Stimulated activated CD4-positive, alpha-beta T cell treated with anti-CD3 and anti-CD28 coated beads, Interleukin-15, amount 100 ng/mL, for 48 hours (primary cell): ENCODE measurements around the gene CMTM7.
A peak's percentile ranks its signal among the peaks of the same experiment; 100 is the strongest.

ENCODE experiments used
- DNase-seq, 2 donors: peaks; one replicate each; pipeline ENCODE4 v3.0.0-alpha.2; 2020; ENCODE audit warnings: low read depth in 2 of 2

CMTM7 gene, protein sequence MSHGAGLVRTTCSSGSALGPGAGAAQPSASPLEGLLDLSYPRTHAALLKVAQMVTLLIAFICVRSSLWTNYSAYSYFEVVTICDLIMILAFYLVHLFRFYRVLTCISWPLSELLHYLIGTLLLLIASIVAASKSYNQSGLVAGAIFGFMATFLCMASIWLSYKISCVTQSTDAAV

DNA sequence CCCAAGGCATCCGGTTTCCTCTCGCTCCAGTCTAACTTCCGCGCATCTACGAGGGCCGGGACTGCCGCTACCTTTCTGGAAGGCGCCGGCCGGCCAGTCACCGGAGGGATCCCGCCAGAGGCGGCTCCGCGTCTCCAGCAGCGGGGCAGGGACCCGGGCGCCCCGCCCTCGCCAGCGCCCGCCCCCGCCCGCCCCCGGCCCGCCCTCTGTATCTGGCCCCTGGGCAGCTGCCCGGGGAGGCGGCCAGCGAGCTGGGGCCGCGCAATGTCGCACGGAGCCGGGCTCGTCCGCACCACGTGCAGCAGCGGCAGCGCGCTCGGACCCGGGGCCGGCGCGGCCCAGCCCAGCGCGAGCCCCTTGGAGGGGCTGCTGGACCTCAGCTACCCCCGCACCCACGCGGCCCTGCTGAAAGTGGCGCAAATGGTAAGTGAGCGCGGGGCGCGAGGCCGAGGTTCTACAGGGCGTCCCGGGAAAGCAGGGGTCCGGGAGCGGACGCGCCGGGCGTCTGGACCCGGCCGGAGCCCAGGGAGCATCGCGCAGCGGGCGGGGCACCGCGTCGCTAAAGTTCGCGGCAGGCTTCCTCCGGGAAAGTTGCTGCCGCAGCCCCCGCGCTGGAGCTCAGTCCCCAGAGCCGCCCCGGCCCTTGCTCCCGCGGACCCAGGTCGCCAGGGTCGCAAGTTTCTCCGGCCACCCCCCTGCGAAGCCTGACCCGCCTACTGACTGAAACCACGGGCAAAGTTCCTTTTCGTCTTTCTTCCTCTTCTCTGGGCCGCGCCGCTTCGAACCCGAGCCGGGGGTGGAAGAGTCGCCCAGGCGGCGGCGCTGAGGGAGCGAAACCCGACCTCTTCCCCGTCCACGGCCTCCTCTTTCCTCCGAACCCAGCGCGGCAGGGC is at the start of gene CMTM7:
Gene CMTM7 (plus strand): TSS at position 211 of the 893 bp plus-strand sequence. CDS start 54 bp downstream, at position 265.
- DNase-seq: peak in 1 of 2 donors; percentile 27

GRCh38 chr3:32347343-32348125 is 44.1 kb upstream of the CMTM7 start:
- DNase-seq: no peak

DNA sequence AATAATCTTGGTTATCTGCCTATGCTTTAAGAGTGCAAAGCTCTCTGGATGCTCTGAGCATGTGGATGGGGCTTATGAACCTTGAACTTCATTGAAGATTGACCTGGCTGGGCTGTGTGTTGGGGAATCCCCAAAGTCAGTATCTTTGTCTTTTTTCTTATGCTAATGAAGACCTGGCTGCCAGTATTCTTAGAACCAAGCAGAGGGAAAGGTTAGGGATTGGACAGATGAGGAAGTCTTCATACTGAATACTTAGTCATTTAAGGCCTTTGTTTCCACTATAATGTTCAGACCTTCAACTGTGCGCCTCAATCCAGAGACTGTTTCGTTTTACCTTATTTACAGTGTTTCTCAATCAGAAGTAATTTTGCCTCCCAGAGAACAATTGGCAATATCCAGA is 42.5 kb upstream of the CMTM7 start:
- no peak for DNase-seq

- DNase-seq: no peak
These were observed 39.1 kb upstream of the CMTM7 start for GRCh38 chr3:32352563-32352962.

- no peak for DNase-seq
These were observed 38.3 kb upstream of the CMTM7 start for GRCh38 chr3:32353351-32353750.

DNA sequence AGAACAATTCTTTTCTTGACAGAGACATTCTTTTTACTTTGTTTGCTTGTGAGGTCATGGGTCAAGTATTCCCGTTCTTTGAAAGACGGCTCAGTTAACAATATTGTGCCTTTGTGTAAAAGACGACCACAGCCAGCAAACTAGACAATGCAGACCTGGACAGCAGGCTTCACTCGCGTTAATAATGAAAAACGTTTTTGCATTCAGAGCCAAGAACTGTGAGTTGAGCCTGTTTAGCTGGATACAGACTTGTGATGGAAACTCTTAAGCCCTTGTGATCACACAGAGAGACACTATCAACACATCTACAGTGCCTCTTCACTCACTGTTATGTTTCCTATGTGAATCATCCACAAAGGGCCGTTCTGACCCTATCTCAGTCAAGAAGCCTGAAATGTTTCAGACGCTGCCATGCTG is 37.3 kb upstream of the CMTM7 start:
- no peak for DNase-seq

DNA sequence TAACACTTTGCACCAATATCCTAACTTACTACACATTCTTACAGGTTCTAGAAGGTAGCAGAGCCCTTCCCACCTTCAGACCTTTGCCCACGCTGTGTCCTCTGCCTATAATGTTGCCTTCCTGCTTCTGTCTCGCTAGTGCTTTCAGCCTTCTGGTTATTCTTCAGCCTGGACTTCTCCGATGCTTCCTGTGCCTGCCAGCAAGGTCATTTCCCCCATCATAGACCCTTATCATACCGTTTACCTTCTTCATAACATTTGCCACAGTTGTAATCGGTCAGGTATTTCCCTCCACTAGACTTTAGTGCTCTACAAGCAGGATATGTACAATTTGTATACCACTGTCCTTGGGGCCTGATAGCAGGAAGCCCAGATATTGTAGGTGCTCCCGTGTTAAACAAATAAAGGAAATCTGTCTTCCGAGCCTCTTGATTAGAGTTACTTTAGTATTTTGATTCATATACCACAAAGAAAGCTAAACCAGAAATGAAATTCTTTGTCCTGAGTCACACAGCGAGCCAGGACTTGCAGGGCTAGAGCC is 35.8 kb upstream of the CMTM7 start:
- DNase-seq: no peak

DNA sequence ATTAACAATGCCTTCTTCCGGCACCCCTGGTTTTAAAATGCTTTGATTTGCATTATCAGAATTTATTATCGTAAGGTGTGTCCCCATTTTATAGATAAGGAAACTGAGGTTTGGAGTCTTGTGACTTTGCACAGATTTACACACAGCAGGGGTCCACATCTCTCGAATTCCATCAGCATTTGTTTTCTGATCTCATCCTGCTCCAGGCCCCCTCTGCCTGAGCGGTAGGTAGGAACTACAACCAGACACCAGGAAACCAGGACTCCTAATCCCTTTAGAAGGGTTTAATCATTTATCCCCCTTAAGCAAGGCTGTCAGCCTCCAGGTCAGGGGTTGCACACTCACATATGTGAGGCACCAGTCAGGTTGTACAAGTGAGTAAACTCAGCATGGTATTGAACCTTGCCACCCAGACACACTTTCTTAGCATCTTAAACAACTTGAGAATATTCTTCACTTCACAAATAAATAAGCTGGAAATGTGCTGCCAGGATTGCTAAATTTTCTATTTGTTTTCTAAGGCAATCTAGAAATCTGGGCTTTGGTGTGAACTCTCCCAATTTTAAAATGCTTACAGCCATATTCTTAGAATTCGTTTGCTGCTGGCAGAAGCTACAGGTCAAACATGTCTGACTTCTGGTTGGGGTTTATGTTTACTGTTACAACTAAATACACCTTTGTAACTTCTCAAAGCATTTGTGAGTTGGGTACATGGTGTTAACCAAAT is 31.7 kb upstream of the CMTM7 start:
- no peak for DNase-seq

DNA sequence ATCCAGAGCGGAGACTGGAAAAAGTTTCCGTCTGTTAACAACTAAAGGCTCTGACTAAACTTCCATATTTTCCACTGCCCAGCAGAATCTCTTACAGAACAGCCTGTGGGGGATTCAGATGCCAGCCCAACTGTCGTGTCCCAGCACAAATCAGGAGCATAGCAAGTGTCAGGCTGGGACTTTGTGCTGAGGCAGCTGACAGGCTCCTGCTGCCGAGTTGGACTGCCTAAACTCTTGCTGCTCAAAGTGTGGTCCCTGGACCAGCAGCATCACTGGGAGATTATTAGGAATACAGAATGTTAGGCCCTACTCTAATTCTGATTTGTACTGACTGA is 31.2 kb upstream of the CMTM7 start:
- no peak for DNase-seq

- no peak for DNase-seq
These were observed 24.8 kb upstream of the CMTM7 start for GRCh38 chr3:32366638-32367397.

GRCh38 chr3:32367442-32367841 is 24.2 kb upstream of the CMTM7 start:
- DNase-seq: no peak

- DNase-seq: no peak
These were observed 20.0 kb upstream of the CMTM7 start for GRCh38 chr3:32371461-32372212.

DNA sequence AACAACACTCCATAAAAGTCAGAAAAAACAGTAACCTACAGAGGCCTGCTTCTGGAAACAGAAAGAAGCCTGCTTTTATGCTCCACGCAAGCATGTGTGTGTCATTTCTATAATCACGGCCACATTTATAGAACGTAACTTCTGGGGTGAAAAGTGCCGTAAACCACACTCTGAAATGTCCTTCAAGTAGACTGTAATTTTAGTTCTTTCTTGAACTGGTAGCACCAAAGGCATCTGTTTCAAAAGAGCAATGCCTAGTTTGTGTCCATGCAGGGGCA is 19.5 kb upstream of the CMTM7 start:
- no peak for DNase-seq

DNA sequence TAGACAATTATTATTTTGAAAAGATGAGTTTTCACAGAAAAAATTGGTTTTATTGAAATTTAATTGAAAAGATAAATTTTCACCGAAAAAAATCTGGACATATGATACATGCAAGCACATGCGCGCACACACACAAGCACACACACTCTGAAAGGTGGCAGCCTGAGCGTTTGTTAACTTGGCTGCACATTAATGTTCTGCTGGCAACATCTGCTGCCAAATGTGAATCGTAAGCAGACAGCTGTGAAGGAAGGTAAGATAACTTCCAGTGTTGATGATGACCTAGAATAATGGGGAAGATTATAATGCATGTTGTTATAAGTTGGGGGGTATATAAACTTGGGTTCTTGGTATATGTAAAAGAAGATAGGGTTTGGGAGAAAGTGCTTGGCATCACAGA is 18.4 kb upstream of the CMTM7 start:
- DNase-seq: no peak

- no peak for DNase-seq
These were observed 17.8 kb upstream of the CMTM7 start for GRCh38 chr3:32373844-32374243.

GRCh38 chr3:32374788-32375595 is 16.7 kb upstream of the CMTM7 start:
- peak; percentile 24 to 62 for DNase-seq

DNA sequence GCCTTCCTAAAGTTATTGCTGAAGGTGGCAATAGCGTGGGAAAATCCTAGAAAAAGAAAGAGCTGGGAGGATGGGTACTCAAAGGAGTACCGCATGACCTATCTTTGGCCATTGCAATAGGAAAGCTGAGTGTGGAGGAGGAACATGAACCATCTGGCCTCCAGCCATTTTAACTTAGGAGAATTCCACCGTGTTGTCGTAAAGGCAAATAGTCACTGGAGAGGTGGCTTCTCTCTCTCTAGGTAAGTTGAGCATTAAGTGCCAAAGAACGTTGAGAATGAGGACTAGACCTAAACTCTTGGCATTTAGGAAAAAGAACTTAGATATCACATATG is 16.1 kb upstream of the CMTM7 start:
- DNase-seq: no peak

GRCh38 chr3:32376115-32376514 is 15.5 kb upstream of the CMTM7 start:
- DNase-seq: no peak

GRCh38 chr3:32379831-32380500 is 11.7 kb upstream of the CMTM7 start:
- no peak for DNase-seq
